H54 (cell line): ENCODE results near the gene TREH.
A peak's percentile ranks its signal among the peaks of the same experiment; 100 is the strongest.

Experiments used
- DNase-seq: peaks from one replicate; pipeline ENCODE4 v3.0.0; 2011; ENCODE audit warnings: low spot score, mixed read lengths; ENCODE audit not compliant: insufficient read length
- FAIRE-seq: peaks from 3 replicates; lab custom pipeline; 2011; peaks lifted over from hg19 to GRCh38; lab: Jason Lieb, UNC
- POLR2A ChIP-seq: IDR thresholded peaks from 2 replicates; pipeline ENCODE4 v1.6.1; 2011; ENCODE audit warnings: low read depth, mild to moderate bottlenecking, low read length

TREH gene

GRCh38 chr11:118628861-118629549 lies 50.4 kb downstream of the TREH start:
- FAIRE-seq (no peak), DNase-seq (no peak)
- TF ChIP-seq POLR2A, result no peak

- DNase-seq (no peak), FAIRE-seq (no peak)
- no peak for TF ChIP-seq POLR2A
These were observed 51.0 kb downstream of the TREH start for GRCh38 chr11:118628432-118628831.

- FAIRE-seq, result no peak
- TF ChIP-seq POLR2A, result no peak
These were observed 51.4 kb downstream of the TREH start for GRCh38 chr11:118628031-118628430.

GRCh38 chr11:118627566-118627965 lies 51.9 kb downstream of the TREH start:
- TF ChIP-seq POLR2A, result no peak
- no peak for DNase-seq
- FAIRE-seq, result no peak

More at GRCh38 chr11:118628031-118628430, 51.4 kb downstream of the TREH start:
- no peak for DNase-seq

GRCh38 chr11:118625976-118626375 lies 53.5 kb downstream of the TREH start:
- no peak for DNase-seq
- no peak for TF ChIP-seq POLR2A
- FAIRE-seq, result no peak

GRCh38 chr11:118625036-118625690 lies 54.3 kb downstream of the TREH start:
- TF ChIP-seq POLR2A, result no peak
- no peak for DNase-seq
- no peak for FAIRE-seq

GRCh38 chr11:118623269-118623655 lies 56.2 kb downstream of the TREH start:
- no peak for FAIRE-seq
- no peak for DNase-seq
- no peak for TF ChIP-seq POLR2A

- peak; percentile 40; the same call in 1 of the 2 replicates for TF ChIP-seq POLR2A
- no peak for FAIRE-seq
- DNase-seq, result peak; percentile 73
These were observed 56.8 kb downstream of the TREH start for GRCh38 chr11:118622376-118623268.

GRCh38 chr11:118621784-118622375 lies 57.6 kb downstream of the TREH start:
- FAIRE-seq (no peak), DNase-seq (no peak)
- no peak for TF ChIP-seq POLR2A

GRCh38 chr11:118621071-118621783 lies 58.2 kb downstream of the TREH start:
- peak; percentile 51 for DNase-seq
- 0 out of 2 replicates have a peak, but pooled peaks have one; percentile 9 for TF ChIP-seq POLR2A
- FAIRE-seq, result no peak

GRCh38 chr11:118620529-118621070 lies 58.9 kb downstream of the TREH start:
- peak; percentile 21; the same call in 1 of the 2 replicates for TF ChIP-seq POLR2A
- FAIRE-seq, result no peak
- no peak for DNase-seq

GRCh38 chr11:118619444-118620197 lies 59.8 kb downstream of the TREH start:
- no peak for TF ChIP-seq POLR2A
- no peak for DNase-seq
- no peak for FAIRE-seq
